Daoy (cell line): ENCODE measurements around the gene UBE2H. TPM values are rescaled to one million over a fixed set of nuclear protein-coding genes. Genes with fewer than 3 reads are reported as not detected.
"Not testable (repeated sequence)": the region's sequence is repeated elsewhere in the genome, so short reads cannot be mapped to it uniquely, and the experiment has no call there.

ENCODE experiments used
- DNase-seq: peaks from one replicate; pipeline ENCODE4 v3.0.0-alpha.2; 2015; ENCODE audit warnings: low read depth
- total RNA-seq: library from RNA; depleted of rRNA; stranded (reverse); fragments of >200 nt; shearing (Covaris generic); gene quantifications from 2 replicates; pipeline ENCODE4 v1.2.3, GENCODE V29; 2014

The UBE2H gene
- total RNA-seq, 1 experiment from 2014 or later, result 39.1 TPM

GRCh38 chr7:129823143-129823542, 129.6 kb downstream of the UBE2H start:
- DNase-seq, result not testable (repeated sequence)

- no peak for DNase-seq
Observed at GRCh38 chr7:129821476-129821875, 131.3 kb downstream of the UBE2H start.

DNA sequence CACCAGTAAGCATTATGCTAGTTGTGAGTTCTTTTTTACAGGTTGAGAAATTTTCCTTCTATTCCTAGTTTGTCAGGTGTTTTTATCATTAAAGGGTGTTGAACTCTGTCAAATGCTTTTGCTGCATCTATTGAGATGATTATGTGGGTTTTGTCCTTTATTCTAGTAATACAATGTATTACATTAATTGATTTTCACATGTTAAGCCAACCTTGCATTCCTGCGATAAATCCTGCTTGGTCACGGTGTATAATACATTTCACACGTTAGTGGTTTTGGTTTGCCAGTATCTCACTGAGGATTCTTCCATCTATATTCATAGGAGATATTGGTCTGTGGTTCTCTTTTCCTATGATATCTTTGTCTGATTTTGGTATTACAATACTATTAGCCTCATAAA, 136.0 kb downstream of the UBE2H start:
- DNase-seq, result no peak

DNA sequence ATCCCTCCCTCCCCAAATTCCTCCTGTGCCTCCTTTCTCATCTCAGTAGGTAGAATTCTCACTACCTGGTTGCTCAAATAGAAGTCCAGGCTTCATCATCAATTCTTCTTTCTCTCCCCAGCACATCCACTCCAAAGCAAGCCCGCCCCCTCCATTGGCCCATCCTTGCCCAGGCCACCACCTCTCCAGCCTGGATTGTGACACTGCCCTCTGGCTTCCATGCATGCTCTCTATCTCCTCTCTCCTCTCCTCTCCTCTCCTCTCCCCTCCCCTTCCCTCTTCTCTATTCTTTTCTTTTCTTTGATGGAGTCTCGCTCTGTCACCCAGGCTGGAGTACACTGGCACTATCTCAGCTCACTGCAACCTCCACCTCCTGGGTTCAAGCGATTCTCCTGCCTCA, 144.9 kb downstream of the UBE2H start:
- no peak for DNase-seq

- DNase-seq, result peak; percentile 66
Observed at GRCh38 chr7:129804890-129805719, 147.7 kb downstream of the UBE2H start.

DNA sequence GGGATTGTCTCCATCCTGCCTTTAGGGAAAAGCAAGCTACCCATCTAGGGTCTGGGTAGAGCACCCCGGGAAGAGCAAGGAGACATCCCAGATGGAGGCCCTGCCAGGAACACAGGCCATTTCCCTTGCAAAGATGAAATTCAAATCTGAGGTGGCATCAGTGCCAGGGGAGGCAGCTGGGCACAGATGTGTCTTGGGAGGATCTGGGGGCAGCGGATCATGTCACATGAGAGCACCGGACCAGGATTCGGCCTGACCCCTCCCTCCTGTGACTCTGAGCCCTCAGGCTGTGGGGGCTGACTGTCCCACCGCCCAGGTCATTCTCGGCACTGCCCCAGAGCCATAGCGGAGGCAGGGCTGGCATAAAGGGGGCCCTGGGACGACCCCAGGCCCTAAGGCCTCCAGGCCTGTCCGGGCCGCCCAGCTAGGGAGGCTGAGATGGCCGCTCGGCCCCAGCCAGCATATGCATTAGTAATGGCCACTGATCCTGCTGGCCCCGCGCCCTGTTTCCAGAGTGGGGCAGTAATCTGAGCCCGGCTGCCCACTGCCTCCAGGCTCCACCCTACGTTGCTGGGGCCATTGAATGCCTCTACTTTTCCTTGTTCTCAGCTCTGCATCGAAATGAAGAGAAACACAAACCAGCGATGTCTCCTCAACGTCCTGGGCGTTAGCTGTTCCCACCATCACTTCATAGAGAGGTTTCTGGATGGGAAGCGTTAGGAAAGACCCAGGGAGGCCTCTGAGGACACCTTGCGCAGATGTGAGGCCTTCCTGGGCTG, 148.5 kb downstream of the UBE2H start:
- no peak for DNase-seq

DNA sequence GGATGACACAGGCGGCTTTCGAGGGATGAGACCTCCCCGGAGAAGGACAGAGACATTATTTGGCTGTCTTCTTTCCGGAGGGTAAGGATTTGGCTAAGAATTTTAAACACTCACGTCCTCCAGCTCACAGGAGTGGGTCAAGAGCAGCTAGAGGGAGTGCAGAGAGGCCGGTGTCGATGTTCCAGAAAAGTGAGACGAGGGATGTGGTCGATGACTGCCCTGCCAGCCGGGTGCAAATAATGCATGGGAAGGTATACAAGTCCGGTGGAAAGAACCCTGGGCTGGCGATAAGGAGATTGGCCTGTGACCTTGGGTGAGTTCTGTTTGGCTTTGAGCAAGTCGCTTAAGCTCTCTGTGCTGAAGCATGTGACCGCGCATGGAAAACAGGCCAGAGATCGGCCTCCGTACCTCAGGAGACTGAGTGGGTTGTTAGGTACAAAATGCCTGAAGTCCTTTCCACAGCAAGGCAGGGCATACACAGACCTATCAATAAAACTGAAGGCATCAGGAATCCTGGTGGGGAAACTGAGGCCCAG, 149.1 kb downstream of the UBE2H start:
- no peak for DNase-seq

DNA sequence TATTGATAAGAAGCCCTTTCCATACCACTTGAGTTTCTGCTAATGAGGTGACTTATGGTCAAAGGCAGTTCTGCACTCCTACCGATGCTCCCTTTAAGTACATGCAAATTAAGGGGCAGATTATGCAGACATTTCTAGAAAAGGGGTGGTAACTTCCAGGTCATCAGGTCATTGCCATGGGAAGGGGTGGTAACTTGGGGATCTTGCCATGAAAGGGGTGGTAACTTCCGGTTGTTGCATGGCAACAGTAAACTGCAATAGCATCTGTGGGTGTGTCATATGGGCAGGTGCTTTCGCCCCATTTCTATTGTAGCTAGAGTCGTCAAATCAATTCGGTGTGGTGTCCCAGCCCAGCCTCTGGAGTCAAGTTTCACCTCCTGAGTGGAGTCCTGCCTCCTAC, 150.9 kb downstream of the UBE2H start:
- no peak for DNase-seq

GRCh38 chr7:129800901-129801300, 151.9 kb downstream of the UBE2H start:
- no peak for DNase-seq

GRCh38 chr7:129799350-129799955, 153.3 kb downstream of the UBE2H start:
- DNase-seq, result no peak

DNA sequence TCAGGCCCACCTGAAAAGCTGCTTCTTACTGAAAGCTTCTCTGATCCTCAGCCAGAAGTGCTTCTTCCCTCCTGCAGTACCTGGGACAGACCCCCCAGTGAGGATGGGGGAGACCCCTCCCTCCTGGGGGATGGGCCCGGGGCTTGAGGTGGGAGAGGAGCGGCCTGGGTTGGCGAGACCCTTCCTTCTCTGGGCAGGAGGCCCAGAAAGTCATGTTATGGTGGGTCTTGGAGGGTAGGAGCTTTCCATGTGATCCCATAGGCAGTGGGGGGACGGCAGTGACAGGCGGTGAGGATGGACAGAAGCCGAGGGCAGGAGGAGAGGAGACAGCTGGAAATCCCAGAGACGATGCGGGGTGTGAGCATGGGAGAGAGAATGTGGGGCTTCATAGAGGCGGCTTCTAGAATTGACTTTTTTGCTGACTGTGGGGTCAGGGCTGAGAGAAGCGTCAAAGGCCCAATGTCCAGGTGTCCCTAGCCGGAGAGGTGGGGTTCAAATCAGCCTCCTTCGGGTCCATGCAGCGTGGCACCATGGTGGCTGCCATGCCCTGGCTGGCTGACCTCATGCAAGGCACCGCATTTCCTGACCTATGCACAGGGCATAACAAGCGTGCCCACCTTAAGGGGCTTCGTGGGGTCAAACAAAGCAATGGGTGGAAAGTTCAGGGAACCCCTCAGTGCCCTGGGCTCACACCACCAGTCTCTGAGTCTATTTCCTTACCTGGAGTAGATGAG, 154.0 kb downstream of the UBE2H start:
- DNase-seq, result no peak

- no peak for DNase-seq
Observed at GRCh38 chr7:129797214-129797789, 155.5 kb downstream of the UBE2H start.

DNA sequence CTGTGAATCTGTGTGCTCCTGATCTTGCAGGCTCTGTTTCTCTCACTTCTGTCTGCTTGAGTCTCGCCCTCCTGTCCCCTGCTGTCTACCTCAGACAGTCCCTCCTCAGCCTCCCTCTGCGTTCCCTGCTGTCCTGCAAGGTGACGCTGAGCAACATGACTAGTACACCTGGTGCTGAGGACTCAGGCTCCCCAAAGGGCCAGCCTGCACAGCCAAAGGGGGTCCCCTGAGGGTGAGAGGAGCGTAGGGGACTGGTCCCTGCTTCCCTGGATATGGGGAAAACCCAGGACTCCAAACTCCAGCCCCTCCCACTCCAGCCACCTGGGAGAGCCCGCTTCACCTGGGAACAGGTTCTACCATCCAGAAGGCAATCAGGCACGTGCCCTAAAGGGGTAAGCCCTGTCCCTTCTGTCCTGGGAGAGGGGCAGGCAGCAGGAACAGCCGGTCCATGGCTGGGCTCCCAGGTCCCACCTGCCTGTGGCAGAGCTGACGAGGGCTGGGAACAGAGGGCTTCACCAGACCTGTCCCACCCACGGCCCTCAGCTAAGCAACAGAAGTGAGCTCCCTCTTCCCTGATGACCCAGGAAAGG, 156.5 kb downstream of the UBE2H start:
- no peak for DNase-seq

- not testable (repeated sequence) for DNase-seq
Observed at GRCh38 chr7:129794461-129794860, 158.3 kb downstream of the UBE2H start.

DNA sequence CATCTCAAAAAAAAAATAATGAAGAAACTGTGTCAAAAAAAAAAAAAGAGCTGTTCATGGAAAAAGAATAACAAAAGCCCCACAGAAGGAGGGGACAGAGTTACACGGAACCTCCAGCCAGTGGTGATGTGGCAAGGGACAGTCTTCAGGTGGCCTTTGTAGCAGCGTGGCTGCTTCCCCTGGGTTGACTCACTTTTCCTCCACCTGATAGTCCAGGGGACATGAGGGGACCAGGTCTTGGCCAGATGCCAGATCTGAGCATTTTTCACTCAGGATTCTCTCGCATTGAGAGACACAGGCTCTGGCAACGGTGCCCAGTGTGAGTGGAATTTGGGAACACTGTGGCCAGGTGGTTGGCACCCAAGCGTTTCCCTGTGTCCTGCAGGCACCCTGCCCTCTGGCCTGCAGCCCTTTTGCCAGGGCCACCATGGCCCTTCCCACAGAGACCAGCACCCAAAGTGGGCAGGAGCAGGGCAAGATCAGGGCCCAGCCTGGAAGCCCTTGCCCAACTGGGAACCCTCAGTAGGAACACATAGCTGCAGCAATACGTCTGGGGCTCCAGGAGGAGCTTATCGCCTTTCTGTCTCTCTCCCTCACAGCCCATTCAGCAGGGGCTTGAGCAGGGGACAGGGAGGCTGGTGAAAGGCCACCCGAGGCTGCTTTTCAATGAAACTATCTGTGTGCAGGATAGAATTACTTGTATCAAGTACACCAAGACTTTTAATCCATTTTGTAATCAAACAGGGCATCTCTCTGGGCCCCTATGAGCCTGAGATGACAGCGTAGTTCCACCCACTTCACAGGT, 159.1 kb downstream of the UBE2H start:
- no peak for DNase-seq

DNA sequence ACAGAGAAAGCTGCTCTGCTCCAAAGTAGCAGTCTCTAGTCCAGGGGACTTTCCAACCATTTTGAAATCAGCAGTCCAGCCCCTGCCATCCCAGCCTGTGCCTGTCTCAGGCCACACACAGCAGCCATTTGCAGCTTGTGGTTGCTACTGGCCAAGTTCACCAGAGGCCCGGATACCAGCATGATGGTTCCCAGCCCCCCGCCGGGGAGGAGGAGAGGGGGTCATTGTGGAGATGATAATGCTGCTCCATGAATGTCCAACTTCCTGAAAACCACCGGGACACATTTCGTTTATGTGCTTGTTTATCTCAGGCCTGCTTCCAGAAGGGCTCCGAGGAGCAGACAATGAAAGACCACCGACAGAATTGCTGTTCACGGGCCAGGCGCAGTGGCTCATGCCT, 160.0 kb downstream of the UBE2H start:
- no peak for DNase-seq

- DNase-seq, result peak; percentile 33
Observed at GRCh38 chr7:129790136-129790535, 162.6 kb downstream of the UBE2H start.

DNA sequence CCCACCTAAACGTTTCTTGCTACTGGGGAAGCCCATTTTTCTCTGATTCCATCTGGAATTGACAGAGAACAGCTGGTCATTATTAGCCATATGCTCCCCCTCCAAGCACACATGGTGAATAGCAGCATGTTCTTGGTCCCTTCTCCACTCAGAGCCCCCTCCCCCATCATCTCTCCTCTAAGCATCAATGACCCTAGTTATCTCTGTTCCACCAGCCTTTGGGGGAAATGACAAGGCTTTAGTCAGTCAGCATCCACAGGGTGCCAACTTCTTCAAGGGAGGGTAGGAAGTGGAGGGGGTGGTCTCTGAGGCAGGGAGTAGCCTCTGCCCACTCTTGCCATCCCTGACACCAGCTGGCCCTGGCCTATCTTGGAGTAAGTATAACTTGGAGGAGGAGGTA, 163.1 kb downstream of the UBE2H start:
- DNase-seq, result peak; percentile 11

DNA sequence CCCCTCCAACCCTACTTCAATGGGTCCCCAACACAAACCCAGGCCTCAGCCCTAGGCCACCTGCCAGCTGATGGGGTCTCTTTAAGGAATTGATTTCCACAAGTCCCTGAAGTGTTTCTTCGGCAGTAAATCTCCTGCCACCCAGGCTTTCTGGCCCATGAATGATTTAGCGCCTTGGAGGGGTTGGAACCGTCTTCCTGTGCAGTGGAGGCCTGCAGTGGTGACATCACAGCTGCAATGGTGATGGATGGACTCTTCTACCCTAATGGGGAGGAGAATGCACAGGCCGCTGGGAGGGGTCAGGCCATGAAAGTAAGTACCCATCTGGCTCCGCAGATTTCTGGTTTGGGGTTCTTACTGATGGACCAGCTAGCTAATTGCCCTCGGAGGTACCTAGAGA, 163.8 kb downstream of the UBE2H start:
- no peak for DNase-seq
